Activated CD8-positive, alpha-beta memory T cell treated with anti-CD3 and anti-CD28 coated beads for 48 hours (primary cell): Measurements from ENCODE around the gene ZIC2.

Experiments
- DNase-seq, 3 experiments: peaks; one replicate each; pipeline ENCODE4 v3.0.0-alpha.2; 2020; ENCODE audit warnings: low read depth in 2 of 3, low spot score in 2 of 3

Gene ZIC2

DNA sequence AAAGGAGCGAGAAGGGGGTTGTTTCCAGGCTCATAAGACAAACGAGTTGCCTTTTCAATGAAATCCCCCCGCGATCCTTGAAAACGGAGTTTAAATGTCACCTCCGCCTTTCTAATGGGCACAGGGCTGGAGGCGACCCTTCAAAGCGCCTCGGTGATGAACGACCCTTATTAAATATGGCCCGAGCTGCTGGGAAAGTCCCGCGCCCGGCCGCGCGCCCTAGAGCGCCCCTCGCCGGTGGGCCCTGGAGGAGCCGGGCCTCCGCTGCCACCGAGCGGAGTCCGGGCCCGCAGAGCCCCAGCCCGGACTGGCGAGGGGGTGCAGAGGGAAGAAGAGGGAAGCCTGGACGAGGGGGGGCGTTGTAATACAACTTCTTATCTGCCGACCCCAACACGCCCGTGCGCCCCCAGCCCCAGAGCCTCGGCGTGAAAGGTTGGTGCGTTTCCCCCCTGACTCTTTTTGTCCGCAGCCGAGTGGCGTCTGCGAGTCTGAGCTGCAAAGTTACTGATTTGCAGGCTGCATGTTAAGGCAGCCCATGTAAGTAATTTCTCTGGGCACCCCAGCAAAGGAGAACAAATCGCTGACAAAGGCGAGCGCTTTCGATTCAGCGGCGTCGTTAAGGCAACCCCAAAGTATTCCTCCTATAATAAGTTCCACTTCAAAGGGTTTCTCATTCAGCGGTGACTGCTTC is 21.9 kb upstream of the ZIC2 start:
- DNase-seq = no peak

DNA sequence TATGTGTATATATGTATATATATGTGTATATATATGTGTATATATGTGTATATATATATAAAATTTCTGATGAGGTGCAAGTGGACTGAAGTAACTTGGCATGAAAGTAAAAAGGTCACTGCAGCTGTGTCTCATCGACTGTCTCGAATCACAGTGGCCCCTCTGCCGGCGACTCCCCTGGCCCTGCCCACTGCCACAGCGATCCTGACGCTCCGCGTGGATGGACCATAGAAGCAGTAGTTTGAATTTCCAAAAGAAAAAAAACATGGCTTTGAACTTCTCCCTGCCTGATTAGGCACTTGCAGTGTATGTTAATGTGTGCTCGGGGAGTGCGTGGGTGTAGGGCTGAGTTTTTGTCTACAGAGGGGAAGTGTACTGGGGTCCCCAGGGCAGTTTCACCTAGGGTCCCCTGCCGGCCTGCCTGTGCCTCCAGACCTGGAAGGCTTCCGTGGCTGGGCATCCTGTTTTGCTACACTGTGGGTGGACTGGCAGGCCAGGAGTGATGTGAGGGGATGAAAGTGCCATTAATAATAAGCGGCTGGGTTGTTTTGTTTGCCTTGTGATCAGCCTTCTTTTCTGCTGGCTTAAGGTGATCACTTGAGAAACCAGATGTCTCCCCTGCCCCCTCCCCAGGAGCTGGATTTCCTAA is 20.8 kb upstream of the ZIC2 start:
- DNase-seq = no peak

DNA sequence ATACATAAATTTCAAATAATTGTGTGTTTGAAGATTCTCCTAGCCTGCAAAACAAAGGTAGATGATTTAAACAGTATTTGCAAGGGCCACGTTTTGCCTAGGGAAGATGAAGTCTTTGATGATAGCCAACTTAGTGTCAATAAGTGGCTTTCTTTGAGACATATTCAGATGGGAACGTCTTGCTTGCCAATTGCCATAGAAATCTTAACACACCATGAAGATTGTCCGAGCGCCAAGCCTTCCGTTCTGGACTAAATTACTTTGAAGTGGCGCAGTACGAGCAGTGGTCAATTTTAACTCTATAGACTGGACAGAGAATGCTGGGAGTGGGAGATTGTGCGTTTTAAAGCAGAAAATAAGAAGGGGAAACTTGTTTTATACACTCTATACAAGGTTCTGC is 19.9 kb upstream of the ZIC2 start:
- no peak for DNase-seq

DNA sequence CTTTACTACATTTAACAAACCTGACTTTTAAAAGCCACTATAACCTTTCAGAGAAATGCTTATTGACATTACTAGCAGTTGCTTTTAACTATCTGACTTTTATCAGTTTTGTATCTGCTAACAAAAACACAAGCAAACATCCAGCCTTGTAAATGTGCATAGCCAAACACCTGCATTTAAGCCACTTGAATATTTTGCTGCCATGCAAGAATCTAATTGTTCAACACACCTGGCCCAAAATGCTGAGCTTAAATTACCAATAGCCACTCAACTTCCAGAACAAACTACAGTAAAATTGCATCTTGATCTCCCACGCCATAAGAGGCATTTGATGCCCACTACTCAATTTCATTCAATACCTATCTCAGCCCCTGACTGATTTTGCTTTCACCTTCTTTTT is 19.3 kb upstream of the ZIC2 start:
- DNase-seq = no peak

DNA sequence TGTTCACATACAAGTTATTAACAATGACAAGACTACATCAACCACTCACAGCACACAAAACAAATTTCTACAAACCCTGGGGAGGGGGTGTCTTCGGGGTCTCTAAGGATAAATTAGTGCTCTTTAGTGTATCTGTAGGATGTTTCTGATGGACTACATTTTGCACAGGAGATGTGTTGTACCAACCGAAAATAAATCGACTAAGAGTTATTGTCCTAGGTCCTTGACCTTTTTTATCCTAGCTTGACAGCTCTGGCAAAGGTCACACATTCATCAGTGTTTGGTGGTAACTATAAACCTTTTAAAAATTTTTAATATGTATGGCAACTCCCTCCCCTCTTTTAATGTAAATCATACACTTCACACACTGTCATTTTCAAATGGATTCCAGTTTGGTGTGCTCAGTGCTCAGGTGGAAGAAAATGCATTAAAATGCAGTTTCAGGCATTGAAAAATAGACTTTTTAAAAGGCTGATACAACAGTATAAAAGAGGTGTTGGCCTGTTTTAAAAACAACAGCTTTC is 17.7 kb upstream of the ZIC2 start:
- no peak for DNase-seq

DNA sequence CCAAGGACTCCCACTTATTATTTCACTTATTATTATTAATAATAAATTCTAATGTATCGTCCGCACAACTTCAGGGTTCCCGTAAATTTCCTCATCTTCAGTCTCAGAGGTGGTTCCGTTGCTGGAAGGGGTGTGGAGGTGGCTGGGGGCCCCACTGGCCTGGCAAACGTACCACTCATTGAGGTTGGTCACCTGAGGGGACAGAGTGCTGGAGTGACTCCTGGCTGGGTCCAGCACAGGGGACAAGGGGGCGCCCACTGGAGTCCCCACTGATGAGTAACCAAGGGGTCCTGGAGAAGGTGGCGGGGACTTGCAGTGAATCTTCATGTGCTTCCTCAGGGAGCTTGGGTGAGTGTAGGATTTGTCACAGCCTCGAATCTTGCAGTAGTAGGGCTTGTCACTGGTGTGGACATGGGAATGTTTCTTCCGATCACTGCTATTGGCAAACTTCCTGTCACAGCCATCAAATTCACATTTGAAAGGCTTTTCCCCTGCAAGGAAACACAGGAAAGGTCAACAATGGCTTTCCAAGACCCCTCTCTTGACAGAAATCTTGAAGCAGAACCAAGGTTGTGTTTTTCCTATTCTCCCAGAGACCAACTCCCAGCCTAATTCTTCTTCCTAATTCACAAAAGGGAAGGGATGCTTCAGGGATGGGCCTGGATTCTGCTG is 16.1 kb upstream of the ZIC2 start:
- no peak for DNase-seq

DNA sequence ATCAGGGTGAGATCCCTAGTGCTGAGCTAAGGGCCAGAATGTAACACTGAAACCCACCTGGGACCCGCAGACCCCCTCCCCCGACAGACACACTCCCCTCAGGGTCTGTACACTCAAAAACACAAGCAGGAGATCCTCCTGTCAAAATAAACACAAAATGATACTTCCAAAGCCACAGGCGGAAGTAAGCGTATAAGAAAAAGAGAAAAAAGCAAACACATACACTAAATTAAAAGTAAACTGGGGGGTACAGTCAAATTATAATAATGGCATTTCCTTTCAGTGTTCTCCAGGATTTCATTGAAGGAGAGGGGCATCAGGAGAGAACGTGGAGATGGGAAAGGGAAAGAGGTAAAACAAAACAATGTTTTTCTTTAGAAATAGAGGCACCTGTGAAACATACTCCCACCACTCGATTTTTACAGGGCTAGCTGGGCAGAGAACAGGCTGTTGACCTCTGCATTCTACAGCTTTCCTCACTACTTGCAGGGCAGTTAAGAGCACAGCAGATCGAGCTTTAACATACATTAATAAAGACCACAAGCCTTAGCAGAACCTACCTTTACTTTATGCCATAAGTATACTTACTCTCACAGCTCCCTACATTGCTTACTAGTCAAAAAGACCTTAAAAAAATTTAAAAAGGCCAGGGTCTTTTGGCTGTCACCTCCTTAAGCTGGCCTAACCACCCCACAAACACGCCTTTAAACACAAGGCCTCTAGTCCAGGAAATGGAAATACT is 15.3 kb upstream of the ZIC2 start:
- DNase-seq = no peak

DNA sequence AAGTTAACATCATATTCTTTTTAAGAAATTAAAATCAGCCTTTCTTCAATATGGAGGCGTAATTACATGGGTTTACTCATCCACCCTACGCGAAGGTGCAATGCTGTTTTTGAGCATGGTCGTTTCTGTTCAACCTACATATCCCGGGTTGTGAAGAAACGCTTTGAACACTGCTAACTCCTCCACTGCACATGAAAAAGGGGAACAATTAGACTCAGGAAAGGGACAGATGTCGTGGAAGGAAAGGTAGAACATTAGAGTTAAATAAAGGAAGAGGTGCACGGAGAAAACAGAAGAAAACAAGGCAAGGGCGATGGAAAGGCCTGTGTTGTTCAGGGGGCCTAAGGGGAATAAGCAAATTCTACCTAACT is 14.1 kb upstream of the ZIC2 start:
- DNase-seq = no peak

DNA sequence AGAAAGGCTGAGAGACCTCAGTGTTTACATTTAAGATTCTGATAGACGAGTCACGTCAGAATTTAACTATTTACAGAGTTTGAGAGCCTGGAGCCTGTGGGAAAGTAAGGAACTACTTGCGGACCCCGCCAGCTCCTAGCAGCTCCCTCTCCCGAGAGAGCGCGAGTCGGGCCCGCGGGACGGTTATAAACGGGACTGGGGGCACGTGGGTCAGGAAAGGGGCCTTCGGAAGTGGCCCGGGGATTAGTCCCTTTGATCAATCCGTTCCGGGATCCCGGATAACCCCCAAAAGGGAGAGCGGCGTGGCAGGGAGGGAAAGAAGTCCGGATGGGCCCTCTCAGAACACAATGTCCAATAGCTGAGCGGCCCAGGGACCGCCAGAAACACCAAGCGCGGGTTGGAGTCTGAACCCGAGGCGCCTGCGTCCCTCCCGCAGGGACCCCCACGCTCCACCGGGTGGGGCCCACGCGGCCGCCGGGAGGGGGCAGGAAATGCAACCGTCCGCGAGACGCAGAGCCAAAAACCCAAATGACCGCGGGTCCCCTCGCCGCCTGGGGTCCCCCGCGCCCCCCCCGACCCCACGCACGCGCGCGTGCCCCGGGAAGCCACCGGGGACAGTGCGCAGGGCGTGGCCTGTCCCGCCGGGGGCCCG is 13.6 kb upstream of the ZIC2 start:
- no peak for DNase-seq

DNA sequence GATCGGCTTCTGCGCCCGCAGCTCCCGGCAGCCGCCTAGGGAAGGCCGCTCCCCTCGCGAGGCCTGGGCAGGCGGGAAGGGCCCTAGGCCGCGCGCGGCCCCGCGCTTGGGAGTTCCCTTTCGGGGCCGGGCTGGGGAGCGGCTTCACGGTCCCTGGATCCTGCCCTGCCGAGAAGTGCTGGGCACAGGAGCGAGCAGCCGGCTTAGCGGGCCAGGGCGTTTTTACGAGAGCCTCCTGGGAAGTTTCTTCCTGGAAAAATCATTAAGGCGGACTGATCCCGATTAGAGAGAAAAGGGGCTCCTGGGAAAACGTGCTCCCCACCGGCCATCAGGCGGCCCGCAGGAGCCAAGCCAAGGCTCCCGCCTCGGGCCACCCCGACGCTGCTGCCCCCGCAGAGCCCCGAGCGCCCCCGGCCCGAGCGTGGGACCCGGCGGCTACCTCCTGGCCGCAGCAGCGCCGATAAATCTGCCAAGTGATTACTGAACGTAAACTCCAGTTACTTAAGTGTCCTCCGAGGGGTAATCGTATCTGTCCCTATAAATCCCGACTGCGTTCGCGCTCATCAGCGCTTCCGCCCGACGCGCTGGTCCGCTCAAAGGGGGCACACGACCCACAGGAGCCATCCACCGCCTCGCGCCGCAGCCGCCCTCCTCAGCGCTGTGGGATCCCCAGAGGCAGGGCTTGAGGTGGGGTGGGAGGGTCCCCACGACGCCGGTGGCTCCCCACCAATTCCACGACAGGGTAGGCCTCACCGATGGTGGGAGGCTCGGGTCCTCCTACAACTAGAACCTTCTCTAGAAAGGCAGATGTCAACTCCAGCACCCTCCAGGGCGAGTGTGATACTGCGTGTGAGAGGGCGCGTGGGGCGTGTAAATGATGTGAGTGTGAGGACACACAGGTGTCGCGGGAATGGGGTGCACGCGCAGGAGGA is 12.8 kb upstream of the ZIC2 start:
- no peak for DNase-seq

DNA sequence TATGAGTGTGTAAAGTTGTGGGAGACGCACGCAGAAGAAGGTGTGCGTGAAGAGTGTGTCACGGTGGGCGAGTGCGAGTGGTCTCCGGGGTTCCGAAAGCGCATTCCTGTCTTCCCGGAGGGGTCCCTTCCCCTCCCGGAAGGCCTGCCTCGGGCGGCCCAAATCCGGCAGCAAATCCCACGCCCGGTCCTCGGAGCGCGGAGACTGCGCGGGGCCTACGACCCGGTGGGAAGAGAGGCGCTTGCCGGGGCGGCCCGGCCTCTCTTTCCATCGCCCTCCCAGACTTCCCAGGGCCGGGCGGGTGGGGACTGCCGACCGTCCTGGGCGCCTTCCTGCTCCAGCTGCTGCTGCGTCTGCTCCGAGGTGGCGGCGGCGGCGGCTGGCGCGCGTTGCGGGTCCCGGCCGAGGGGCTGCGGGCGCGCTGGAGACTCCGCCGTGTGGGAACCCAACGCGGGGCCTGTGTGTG is 12.1 kb upstream of the ZIC2 start:
- DNase-seq = no peak

DNA sequence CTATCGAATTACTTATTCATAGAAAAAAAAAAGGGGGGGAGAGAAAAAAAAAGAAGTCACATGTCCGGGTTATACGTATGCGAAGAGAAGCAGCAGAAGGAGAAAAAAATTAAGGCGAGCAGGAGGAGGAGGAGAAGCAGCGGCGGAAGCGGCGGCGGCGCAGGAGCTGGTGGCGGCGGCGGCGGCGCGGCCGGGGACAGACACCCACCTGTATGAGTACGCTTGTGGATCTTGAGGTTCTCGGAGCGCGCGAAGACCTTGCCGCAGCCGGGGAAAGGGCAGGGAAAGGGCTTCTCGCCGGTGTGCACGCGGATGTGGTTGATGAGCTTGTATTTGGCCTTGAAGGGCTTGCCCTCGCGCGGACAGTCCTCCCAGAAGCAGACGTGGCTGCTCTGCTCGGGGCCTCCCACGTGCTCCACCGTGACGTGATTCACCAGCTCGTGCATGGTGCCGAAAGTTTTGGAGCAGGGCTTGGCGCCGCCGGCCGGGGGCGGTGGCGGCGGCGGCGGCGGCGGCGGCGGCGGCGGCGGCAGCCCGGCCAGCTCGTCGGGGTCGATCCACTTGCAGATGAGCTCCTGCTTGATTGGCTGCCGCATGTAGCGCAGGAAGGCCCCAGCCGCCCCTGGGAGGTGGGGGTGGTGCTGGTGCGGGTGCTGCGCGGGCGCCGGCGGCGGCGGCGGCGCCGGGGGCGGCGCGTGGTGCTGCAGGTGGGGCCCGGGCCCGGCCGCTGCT is 11.5 kb upstream of the ZIC2 start:
- DNase-seq = no peak

DNA sequence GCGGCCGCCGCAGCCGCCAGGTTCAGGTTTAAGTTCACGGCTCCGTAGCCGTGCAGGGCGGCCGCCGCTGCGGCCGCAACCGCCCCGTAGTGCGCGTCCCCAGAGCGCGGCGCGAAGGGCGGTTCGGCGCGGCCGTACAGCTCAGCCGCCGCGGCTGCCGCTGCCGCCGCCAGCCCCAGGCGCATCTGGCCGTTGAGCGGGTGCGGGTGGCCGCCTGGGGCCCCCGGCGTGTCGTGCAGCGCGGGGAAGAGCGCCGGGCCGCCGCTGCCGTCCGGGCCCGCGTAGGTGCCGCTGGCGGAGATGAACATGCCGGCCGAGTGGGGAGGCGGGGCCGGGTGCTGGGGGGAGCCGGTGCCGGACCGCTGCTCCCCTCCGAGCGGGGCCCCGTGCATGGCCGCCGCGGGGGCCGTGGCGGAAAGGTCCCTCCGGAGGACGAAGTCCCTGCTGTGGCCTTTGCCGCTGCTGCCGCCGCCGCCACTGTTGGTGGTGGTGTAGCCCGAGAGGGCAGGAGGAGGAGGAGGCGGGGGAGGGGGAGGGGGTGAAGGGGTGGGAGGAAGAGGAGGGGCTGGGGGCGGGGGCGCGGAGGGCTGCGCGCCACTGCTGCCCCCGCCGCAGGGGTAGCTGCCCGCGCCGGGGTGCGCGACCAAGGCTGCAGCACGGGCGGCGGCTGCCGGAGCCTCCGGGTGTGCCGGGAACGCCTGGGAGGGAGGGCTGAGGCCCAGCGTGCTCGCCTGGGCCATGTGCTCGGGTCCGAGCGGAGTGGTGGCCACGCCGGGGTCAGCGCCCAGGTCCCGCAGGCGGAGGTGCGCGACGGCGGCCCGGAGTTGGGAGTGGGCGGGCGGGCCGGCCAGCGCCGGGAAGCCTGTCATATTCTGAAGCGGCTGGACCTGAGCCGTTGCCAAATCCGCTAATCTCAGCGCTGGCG is 10.7 kb upstream of the ZIC2 start:
- no peak for DNase-seq

DNA sequence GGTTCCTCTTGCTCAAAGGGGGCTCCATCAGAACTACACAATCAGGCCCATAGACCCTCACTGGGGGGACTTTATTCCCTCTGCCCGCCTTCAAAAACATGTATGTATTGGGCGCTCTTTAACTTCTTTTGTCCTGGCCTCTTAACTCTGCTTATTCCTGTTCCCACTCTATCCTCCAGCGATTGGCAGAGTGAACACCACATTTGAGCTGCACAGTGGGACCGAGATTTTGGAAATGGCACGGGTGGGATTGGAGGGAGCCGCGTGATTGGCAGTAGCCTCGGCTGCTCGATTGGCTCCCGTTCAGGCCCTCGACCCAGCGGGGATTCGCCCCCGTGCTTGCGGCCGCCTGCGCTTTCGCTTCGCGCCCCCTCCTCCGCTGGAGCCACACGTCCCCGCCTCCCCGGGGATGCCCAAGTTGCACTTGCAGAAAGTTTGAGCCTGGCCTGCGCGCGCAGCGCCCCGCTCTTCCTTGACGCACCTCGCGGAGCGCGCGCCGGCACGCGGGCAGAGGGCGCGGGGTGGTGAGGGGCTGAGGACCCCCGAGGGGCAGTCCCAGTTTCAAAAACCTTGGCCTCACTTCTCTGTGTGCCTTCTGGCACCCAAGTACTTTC is 9.9 kb upstream of the ZIC2 start, which contains the start of gene ZIC5:
Gene ZIC5 (minus strand): TSS at position 192 of the 614 bp plus-strand sequence. CDS start 164 bp downstream, at position 28.
- no peak for DNase-seq

DNA sequence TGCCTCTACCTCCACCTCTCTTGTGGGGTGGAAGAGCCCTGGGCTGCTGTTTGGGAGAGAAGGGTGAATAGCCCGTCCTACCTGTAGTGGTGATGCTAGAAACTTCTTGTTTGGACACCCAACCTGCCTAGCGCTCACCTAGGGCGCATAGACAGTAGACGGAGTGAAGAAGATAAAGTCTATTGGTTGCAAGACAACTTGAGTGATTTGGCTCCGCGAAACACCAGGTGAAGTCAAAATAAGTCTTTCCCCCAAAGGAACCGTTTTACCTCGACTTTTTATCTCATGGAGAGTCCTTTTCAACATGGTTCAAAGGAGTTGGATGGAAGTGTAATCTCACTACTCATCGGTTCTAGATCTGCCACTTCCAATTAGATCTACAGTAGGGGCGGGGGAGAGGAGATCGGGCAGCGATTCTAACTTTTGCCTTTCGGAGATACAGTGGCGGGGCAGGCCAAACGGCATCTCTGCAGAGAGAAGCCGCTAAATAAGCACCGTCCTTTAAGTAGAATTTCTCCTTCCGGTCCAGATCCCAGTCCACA is 9.3 kb upstream of the ZIC2 start:
- DNase-seq = no peak

DNA sequence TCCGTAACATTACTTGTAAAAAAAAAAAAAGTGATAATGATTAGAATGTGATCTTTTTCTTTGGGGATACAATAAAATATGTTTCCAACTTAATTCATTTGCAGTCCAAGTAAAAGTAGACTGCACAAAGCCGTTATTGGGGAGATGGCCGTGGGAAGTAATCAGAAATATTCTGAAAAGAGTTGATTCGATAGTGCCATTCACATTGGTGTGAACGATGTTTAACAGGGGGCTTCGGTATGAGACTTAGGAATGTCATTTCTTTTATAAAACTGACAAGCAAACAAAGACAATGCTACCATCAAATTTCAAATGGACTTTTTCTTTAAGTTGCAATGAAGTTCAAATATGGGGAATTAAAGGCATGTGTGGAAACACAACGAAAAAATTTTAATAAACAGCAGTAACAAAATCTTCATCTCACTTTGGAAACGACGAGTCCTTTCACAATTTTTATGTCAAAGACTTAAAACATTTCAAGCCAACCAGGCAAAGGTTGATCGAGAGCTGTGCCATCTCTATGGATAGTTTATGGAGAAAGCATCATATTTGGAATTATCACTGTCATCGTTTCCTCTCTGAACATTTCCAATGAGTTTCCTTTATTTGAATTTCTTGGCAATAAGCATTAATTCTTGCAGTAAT is 8.3 kb upstream of the ZIC2 start:
- no peak for DNase-seq

DNA sequence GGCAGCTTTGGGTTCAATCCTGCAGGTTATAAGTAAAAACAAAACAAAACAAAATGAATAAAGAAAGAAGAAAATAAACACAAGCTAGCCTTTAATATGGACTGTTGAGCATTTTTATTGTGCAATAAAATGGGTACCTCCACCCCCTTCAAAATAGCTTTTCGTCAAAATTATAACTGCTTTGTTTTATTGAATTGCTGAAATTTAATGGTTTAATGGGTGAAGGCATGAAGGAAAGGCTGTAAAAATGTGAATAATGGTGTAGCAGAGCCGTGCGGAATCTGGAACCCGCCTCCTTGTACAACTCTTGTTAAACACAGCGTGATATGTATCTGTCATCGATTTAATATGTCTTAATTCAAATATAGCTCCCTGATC is 7.8 kb upstream of the ZIC2 start:
- DNase-seq = no peak
